KMS-11 (cell line): Measurements from ENCODE around the gene MAML2.

ENCODE experiments used
- H2AFZ ChIP-seq: fragments of 200-600 bp; sonication (generic); 2 replicates; pipeline ENCODE4 v1.6.1; 2016; ENCODE audit warnings: antibody characterized with exemption, mixed run types, low read depth
- H3K27ac ChIP-seq: fragments of 200-600 bp; sonication (generic); 2 replicates; pipeline ENCODE4 v1.6.1; 2016; ENCODE audit warnings: mild to moderate bottlenecking, mixed run types
- H3K27me3 ChIP-seq: fragments of 200-600 bp; sonication (generic); 2 replicates; pipeline ENCODE4 v1.6.1; 2017; ENCODE audit warnings: mild to moderate bottlenecking, low read depth, mixed run types, moderate library complexity; ENCODE audit not compliant: insufficient read depth
- H3K36me3 ChIP-seq: fragments of 200-600 bp; sonication (generic); 2 replicates; pipeline ENCODE4 v1.6.1; 2017; ENCODE audit warnings: mild to moderate bottlenecking, mixed run types; ENCODE audit not compliant: insufficient read depth
- H3K4me1 ChIP-seq: fragments of 200-600 bp; sonication (generic); 2 replicates; pipeline ENCODE4 v1.6.1; 2016; ENCODE audit warnings: mild to moderate bottlenecking, low read depth, mixed run types; ENCODE audit not compliant: poor library complexity, severe bottlenecking
- H3K4me2 ChIP-seq: fragments of 200-600 bp; sonication (generic); 2 replicates; pipeline ENCODE4 v1.7.0; 2016; ENCODE audit warnings: mild to moderate bottlenecking, mixed run types
- H3K4me3 ChIP-seq: fragments of 200-600 bp; sonication (generic); IDR thresholded peaks from 2 replicates; pipeline ENCODE4 v1.6.1; 2017; ENCODE audit warnings: low read depth, low read length, mixed read lengths; ENCODE audit not compliant: insufficient read depth
- H3K79me2 ChIP-seq: fragments of 200-600 bp; sonication (generic); 2 replicates; pipeline ENCODE4 v1.6.1; 2016; ENCODE audit warnings: low read depth, mixed run types; ENCODE audit not compliant: insufficient read depth
- H3K9ac ChIP-seq: fragments of 200-600 bp; sonication (generic); 2 replicates; pipeline ENCODE4 v1.6.1; 2016; ENCODE audit warnings: mild to moderate bottlenecking, mixed run types
- H4K20me1 ChIP-seq: fragments of 200-600 bp; sonication (generic); 2 replicates; pipeline ENCODE4 v1.6.1; 2016; ENCODE audit warnings: mild to moderate bottlenecking, mixed run types; ENCODE audit not compliant: insufficient read depth
- TF ChIP-seq, protein P1 (sequence below): fragments of 200-600 bp; sonication (generic); conservative IDR thresholded peaks from 2 replicates; pipeline ENCODE4 v1.6.1; 2017; ENCODE audit warnings: low read depth, mild to moderate bottlenecking, antibody characterized with exemption, low read length, moderate library complexity, mixed read lengths

Gene MAML2

GRCh38 chr11:96314326-96315020 is 28.5 kb downstream of the MAML2 start:
- H3K27ac ChIP-seq: no peak overlapping the region
- no peaks in the 10 kb centered on the region for H3K4me1 ChIP-seq
- H2AFZ ChIP-seq: no peak overlapping the region
- H3K36me3 ChIP-seq: no peaks in the 10 kb centered on the region
- TF ChIP-seq, protein P1, sequence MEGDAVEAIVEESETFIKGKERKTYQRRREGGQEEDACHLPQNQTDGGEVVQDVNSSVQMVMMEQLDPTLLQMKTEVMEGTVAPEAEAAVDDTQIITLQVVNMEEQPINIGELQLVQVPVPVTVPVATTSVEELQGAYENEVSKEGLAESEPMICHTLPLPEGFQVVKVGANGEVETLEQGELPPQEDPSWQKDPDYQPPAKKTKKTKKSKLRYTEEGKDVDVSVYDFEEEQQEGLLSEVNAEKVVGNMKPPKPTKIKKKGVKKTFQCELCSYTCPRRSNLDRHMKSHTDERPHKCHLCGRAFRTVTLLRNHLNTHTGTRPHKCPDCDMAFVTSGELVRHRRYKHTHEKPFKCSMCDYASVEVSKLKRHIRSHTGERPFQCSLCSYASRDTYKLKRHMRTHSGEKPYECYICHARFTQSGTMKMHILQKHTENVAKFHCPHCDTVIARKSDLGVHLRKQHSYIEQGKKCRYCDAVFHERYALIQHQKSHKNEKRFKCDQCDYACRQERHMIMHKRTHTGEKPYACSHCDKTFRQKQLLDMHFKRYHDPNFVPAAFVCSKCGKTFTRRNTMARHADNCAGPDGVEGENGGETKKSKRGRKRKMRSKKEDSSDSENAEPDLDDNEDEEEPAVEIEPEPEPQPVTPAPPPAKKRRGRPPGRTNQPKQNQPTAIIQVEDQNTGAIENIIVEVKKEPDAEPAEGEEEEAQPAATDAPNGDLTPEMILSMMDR: no peak
- no peaks in the 10 kb centered on the region for H3K27me3 ChIP-seq
- H3K9ac ChIP-seq: no peak overlapping the region
- no peaks in the 10 kb centered on the region for H4K20me1 ChIP-seq
- no peaks in the 10 kb centered on the region for H3K79me2 ChIP-seq
- H3K4me2 ChIP-seq: no peak overlapping the region
- H3K4me3 ChIP-seq: no peak overlapping the region

- Histone ChIP-seq H2AFZ (no peak overlapping the region), H3K27me3 (no peaks in the 10 kb centered on the region), H3K4me1 (no peaks in the 10 kb centered on the region), H3K4me2 (no peak overlapping the region), H3K27ac (no peak overlapping the region), H4K20me1 (no peaks in the 10 kb centered on the region), H3K36me3 (no peaks in the 10 kb centered on the region), H3K9ac (no peak overlapping the region), H3K79me2 (no peaks in the 10 kb centered on the region), H3K4me3 (no peak overlapping the region)
- TF ChIP-seq, protein P1: no peak
These were observed 29.8 kb downstream of the MAML2 start for GRCh38 chr11:96313163-96313562.

- no peaks in the 10 kb centered on the region for H3K27me3 ChIP-seq
- no peaks in the 10 kb centered on the region for H3K4me1 ChIP-seq
- no peaks in the 10 kb centered on the region for H4K20me1 ChIP-seq
- H3K36me3 ChIP-seq: no peaks in the 10 kb centered on the region
- H3K9ac ChIP-seq: no peak overlapping the region
- no peak overlapping the region for H3K27ac ChIP-seq
- no peak overlapping the region for H2AFZ ChIP-seq
- no peak overlapping the region for H3K4me2 ChIP-seq
- no peak overlapping the region for H3K4me3 ChIP-seq
- no peaks in the 10 kb centered on the region for H3K79me2 ChIP-seq
- TF ChIP-seq, protein P1: no peak
These were observed 31.9 kb downstream of the MAML2 start for GRCh38 chr11:96311120-96311568.

DNA sequence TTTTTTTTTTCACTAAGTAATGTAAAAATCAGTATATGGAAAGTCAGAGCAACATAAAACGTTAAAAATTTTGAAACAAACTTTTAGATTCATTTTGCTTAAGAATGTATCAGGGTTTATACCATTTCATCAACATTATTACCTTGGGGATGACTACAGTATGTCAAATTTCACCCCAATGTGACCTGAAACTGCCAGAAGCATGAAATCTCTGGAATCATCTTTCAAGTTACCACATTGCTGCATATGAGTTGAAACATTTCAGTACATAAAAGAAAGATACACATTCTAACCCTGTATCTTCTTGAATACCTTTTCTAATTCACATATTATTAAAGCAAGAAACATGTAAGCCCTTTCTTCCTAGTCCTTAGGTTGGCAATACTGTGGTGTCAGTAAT is 32.8 kb downstream of the MAML2 start:
- TF ChIP-seq, protein P1: no peak

More for the DNA sequence above, 32.8 kb downstream of the MAML2 start:
- Histone ChIP-seq H3K36me3 (no peaks in the 10 kb centered on the region), H3K27me3 (no peaks in the 10 kb centered on the region), H3K4me1 (no peaks in the 10 kb centered on the region), H3K4me2 (no peak overlapping the region), H3K79me2 (no peaks in the 10 kb centered on the region), H3K9ac (no peak overlapping the region), H3K27ac (no peak overlapping the region), H4K20me1 (no peaks in the 10 kb centered on the region), H3K4me3 (no peak overlapping the region), H2AFZ (no peak overlapping the region)
